Measurements from ENCODE around the gene WFDC1. TPM values are rescaled to one million over a fixed set of nuclear protein-coding genes. Genes with fewer than 3 reads are reported as not detected.
"Not testable (repeated sequence)": the region's sequence is repeated elsewhere in the genome, so short reads cannot be mapped to it uniquely, and the experiment has no call there.

WFDC1 gene
- total RNA-seq, 1 donor from 2014 or later, result 0.62 TPM

- DNase-seq, result no peak
These were observed 33.3 kb downstream of the WFDC1 start for GRCh38 chr16:84327926-84328505.

- DNase-seq, result no peak
These were observed 34.3 kb downstream of the WFDC1 start for GRCh38 chr16:84329016-84329415.

GRCh38 chr16:84329843-84330684 lies 35.4 kb downstream of the WFDC1 start:
- no peak for DNase-seq

GRCh38 chr16:84330685-84331050 lies 36.0 kb downstream of the WFDC1 start:
- no peak for DNase-seq

- no peak for DNase-seq
These were observed 37.5 kb downstream of the WFDC1 start for GRCh38 chr16:84331998-84332780.

- DNase-seq, result no peak
These were observed 38.5 kb downstream of the WFDC1 start for GRCh38 chr16:84332975-84333684.

- no peak for DNase-seq
These were observed 39.4 kb downstream of the WFDC1 start for GRCh38 chr16:84334058-84334457.

GRCh38 chr16:84334482-84334881 lies 39.8 kb downstream of the WFDC1 start:
- DNase-seq, result no peak

- DNase-seq, result not testable (repeated sequence)
These were observed 42.6 kb downstream of the WFDC1 start for GRCh38 chr16:84337236-84337635.

- DNase-seq, result no peak
These were observed 44.6 kb downstream of the WFDC1 start for GRCh38 chr16:84339311-84339710.

GRCh38 chr16:84339766-84340165 lies 45.1 kb downstream of the WFDC1 start:
- no peak for DNase-seq

- no peak for DNase-seq
These were observed 45.8 kb downstream of the WFDC1 start for GRCh38 chr16:84340325-84341040.

GRCh38 chr16:84341528-84342295 lies 47.0 kb downstream of the WFDC1 start:
- no peak for DNase-seq

- not testable (repeated sequence) for DNase-seq
These were observed 49.1 kb downstream of the WFDC1 start for GRCh38 chr16:84343800-84344199.

GRCh38 chr16:84344781-84345180 lies 50.1 kb downstream of the WFDC1 start:
- DNase-seq, result no peak

GRCh38 chr16:84347161-84347560 lies 52.5 kb downstream of the WFDC1 start:
- DNase-seq, result no peak

- DNase-seq, result no peak
These were observed 53.8 kb downstream of the WFDC1 start for GRCh38 chr16:84348386-84348888.

- no peak for DNase-seq
These were observed 55.4 kb downstream of the WFDC1 start for GRCh38 chr16:84349862-84350684.

GRCh38 chr16:84350685-84351400 lies 56.2 kb downstream of the WFDC1 start:
- no peak for DNase-seq
